Parathyroid adenoma (tissue), 2 donors: ENCODE data around the gene MNS1.

Source experiments
- H2AFZ ChIP-seq: fragments of 300-600 bp; sonication (generic); one replicate; pipeline ENCODE4 v1.7.0; 2017; ENCODE audit warnings: antibody characterized with exemption, mild to moderate bottlenecking
- H3K27ac ChIP-seq: fragments of 300-600 bp; sonication (generic); one replicate; pipeline ENCODE4 v1.7.0; 2017
- H3K27me3 ChIP-seq: fragments of 300-600 bp; sonication (generic); one replicate; pipeline ENCODE4 v1.7.0; 2017; ENCODE audit warnings: low read length; ENCODE audit not compliant: control insufficient read depth, insufficient read depth
- H3K36me3 ChIP-seq: fragments of 300-600 bp; sonication (generic); one replicate; pipeline ENCODE4 v1.7.0; 2017; ENCODE audit warnings: low read length; ENCODE audit not compliant: control insufficient read depth, insufficient read depth
- H3K4me1 ChIP-seq: fragments of 300-600 bp; sonication (generic); one replicate; pipeline ENCODE4 v1.7.0; 2017; ENCODE audit warnings: control low read depth
- H3K4me2 ChIP-seq: fragments of 300-600 bp; sonication (generic); one replicate; pipeline ENCODE4 v1.7.0; 2017; ENCODE audit warnings: low read length
- H3K4me3 ChIP-seq: fragments of 300-600 bp; sonication (generic); one replicate; pipeline ENCODE4 v1.7.0; 2017; ENCODE audit warnings: low read depth, low read length
- H3K79me2 ChIP-seq: fragments of 300-600 bp; sonication (generic); one replicate; pipeline ENCODE4 v1.7.0; 2017; ENCODE audit warnings: control low read depth
- H3K9ac ChIP-seq: fragments of 300-600 bp; sonication (generic); one replicate; pipeline ENCODE4 v1.7.0; 2017; ENCODE audit warnings: mild to moderate bottlenecking
- H3K9me3 ChIP-seq: fragments of 300-600 bp; sonication (generic); one replicate; pipeline ENCODE4 v1.7.0; 2017; ENCODE audit warnings: low read length; ENCODE audit not compliant: control insufficient read depth
- TF ChIP-seq, protein P1 (sequence below): fragments of 300-600 bp; sonication (generic); IDR thresholded peaks from one replicate; pipeline ENCODE4 v1.7.0; 2017; ENCODE audit warnings: antibody characterized with exemption, mild to moderate bottlenecking
- donor health status: primary hyperparathyroidism.

The MNS1 gene

GRCh38 chr15:56469483-56469882 lies 4.5 kb upstream of the MNS1 start:
- Histone ChIP-seq H3K79me2 (no peaks in the 10 kb centered on the region), H3K36me3 (no peaks in the 10 kb centered on the region), H3K27me3 (no peaks in the 10 kb centered on the region), H3K4me3 (no peak overlapping the region), H3K4me1 (no peaks in the 10 kb centered on the region), H3K9ac (no peak overlapping the region), H3K27ac (no peak overlapping the region), H3K4me2 (no peak overlapping the region), H2AFZ (no peak overlapping the region), H3K9me3 (no peaks in the 10 kb centered on the region)
- TF ChIP-seq, protein P1, sequence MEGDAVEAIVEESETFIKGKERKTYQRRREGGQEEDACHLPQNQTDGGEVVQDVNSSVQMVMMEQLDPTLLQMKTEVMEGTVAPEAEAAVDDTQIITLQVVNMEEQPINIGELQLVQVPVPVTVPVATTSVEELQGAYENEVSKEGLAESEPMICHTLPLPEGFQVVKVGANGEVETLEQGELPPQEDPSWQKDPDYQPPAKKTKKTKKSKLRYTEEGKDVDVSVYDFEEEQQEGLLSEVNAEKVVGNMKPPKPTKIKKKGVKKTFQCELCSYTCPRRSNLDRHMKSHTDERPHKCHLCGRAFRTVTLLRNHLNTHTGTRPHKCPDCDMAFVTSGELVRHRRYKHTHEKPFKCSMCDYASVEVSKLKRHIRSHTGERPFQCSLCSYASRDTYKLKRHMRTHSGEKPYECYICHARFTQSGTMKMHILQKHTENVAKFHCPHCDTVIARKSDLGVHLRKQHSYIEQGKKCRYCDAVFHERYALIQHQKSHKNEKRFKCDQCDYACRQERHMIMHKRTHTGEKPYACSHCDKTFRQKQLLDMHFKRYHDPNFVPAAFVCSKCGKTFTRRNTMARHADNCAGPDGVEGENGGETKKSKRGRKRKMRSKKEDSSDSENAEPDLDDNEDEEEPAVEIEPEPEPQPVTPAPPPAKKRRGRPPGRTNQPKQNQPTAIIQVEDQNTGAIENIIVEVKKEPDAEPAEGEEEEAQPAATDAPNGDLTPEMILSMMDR: no peak

GRCh38 chr15:56468401-56468800 lies 3.5 kb upstream of the MNS1 start:
- Histone ChIP-seq H3K4me2 (no peak overlapping the region), H2AFZ (no peak overlapping the region), H3K27ac (no peak overlapping the region), H3K27me3 (no peaks in the 10 kb centered on the region), H3K79me2 (no peaks in the 10 kb centered on the region), H3K9me3 (no peaks in the 10 kb centered on the region), H3K4me1 (no peaks in the 10 kb centered on the region), H3K36me3 (no peaks in the 10 kb centered on the region), H3K4me3 (no peak overlapping the region), H3K9ac (no peak overlapping the region)
- TF ChIP-seq, protein P1: no peak

DNA sequence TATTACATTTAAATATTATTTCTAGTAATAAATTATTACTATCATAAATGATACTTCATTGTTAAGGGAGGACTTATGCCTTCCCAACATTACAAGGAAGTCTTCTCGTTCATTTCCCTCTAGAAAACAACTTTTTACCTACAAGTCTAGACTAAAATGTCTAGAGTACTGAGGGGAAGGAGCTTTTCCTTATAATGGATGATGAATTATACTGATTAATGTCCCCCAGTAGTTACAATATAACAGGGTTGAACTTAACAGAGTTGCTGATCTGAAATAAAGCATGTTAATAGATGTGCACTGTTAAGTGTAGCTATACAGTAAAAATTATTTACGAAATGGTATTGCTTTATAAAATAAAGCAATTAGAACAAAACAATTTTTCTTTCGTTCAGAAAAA lies 2.7 kb upstream of the MNS1 start:
- Histone ChIP-seq H3K4me2 (no peak overlapping the region), H3K79me2 (no peaks in the 10 kb centered on the region), H3K27ac (no peak overlapping the region), H3K9ac (no peak overlapping the region), H3K9me3 (no peaks in the 10 kb centered on the region), H3K4me1 (no peaks in the 10 kb centered on the region), H3K27me3 (no peaks in the 10 kb centered on the region), H3K36me3 (no peaks in the 10 kb centered on the region), H2AFZ (no peak overlapping the region), H3K4me3 (no peak overlapping the region)
- TF ChIP-seq, protein P1: no peak

DNA sequence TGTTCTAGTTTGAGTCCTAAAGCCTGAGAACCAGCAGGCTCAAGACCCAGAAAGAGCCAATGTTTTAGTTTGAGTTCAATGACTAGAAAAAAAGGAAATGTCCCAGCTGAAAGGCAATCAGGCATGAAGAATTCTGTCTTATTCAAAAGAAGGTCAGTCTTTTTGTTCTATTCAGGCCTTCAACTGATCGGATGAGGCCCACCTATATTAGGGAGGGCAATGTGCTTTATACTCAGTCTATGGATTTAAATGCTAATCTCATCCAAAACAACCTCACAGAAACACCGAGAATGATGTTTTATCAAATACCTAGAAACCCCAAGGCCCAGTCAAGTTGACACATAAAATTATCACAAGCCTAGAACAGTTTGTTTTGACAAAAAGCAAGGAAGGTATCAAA lies 4.0 kb downstream of the MNS1 start:
- TF ChIP-seq, protein P1: no peak

DNA sequence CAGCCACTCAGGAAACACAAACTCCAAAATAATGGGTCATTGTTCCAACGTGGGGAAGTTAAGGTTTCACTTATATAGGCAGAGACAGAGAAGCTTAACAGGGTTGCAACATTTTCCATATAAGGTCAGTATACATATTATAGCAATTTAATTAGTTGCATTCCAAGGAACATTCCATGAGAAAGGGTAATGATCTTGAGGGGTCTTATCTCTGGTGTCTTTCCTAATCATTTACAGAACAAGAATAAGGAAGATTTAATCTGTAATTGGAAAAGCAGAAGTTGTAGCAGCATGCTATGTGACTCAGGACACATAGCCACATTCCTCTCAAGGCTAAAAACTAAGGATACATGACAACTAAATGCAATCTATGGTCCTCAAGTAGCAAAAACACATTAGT lies 4.9 kb downstream of the MNS1 start:
- Histone ChIP-seq H3K9me3 (no peaks in the 10 kb centered on the region), H3K27ac (no peak overlapping the region), H3K79me2 (no peaks in the 10 kb centered on the region), H3K4me1 (no peaks in the 10 kb centered on the region), H3K9ac (no peak overlapping the region), H3K27me3 (no peaks in the 10 kb centered on the region), H3K36me3 (no peaks in the 10 kb centered on the region), H3K4me2 (no peak overlapping the region), H2AFZ (no peak overlapping the region), H3K4me3 (no peak overlapping the region)
- TF ChIP-seq, protein P1: no peak

More for the DNA sequence above, 4.0 kb downstream of the MNS1 start:
- H3K36me3 ChIP-seq: no peaks in the 10 kb centered on the region
- no peak overlapping the region for H3K9ac ChIP-seq
- no peaks in the 10 kb centered on the region for H3K79me2 ChIP-seq
- H3K4me1 ChIP-seq: no peaks in the 10 kb centered on the region
- no peaks in the 10 kb centered on the region for H3K27me3 ChIP-seq
- no peak overlapping the region for H2AFZ ChIP-seq
- no peak overlapping the region for H3K4me3 ChIP-seq
- no peak overlapping the region for H3K4me2 ChIP-seq
- H3K9me3 ChIP-seq: no peaks in the 10 kb centered on the region
- no peak overlapping the region for H3K27ac ChIP-seq
